HG03558 (cell line): ENCODE measurements around the gene PAK2.
"Not testable (repeated sequence)": the region's sequence is repeated elsewhere in the genome, so short reads cannot be mapped to it uniquely, and the experiment has no call there.

Experiments
- ATAC-seq: cut with Tn5 transposase; IDR thresholded peaks from one replicate; pipeline ENCODE4 v1.9.1; 2021; ENCODE audit warnings: moderate number of reproducible peaks; ENCODE audit not compliant: unreplicated experiment; ENCODE audit errors: extremely low read depth

The PAK2 gene

DNA sequence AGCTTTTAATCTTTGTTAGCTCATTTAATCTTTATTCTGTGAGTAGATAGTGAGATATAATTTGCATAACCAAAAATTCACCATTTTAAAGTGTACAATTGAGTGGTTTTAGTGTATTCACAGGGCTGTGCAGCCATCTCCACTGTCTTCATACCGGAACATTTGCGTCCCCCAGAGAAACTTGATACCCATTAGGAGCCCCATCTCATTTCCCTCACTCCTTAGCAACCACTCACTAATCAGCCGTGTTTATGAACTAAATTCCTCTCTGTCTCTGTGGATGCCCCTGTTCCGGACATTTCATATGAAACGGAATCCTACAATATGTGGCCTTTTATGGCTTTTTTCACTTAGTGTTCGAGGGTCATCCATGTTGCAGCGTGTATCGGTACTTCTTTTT is 38.2 kb downstream of the PAK2 start:
- no peak for ATAC-seq

DNA sequence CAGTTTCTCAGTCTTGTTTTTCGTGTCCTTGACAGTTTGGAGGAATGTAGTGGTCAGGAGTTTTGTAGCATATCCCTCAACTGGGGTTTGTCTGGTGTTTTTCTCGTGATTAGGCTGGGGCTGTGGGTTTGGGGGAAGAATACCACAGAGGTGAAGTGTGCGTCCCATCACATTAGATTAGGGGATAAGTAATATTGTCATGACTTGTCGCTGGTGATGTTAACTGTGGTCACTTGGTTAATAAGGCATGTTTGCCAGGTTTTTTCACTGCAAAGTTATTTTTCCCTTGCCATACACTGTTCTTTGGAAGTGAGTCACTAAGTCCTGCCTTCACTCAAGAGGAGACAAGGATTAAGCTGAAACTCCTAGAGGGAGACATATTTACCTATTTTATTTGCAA is 39.1 kb downstream of the PAK2 start:
- ATAC-seq: no peak

DNA sequence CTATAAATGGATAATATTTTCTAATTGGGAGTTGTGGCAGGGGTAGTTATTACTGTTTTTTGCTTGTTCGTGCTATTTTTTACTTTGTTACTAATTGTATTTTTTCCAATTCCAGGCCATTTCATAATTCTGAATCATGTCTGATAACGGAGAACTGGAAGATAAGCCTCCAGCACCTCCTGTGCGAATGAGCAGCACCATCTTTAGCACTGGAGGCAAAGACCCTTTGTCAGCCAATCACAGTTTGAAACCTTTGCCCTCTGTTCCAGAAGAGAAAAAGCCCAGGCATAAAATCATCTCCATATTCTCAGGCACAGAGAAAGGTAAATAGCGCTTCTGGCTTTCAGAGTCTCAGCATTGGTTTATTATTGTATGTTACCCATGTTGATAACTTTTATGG is 42.9 kb downstream of the PAK2 start:
- no peak for ATAC-seq

DNA sequence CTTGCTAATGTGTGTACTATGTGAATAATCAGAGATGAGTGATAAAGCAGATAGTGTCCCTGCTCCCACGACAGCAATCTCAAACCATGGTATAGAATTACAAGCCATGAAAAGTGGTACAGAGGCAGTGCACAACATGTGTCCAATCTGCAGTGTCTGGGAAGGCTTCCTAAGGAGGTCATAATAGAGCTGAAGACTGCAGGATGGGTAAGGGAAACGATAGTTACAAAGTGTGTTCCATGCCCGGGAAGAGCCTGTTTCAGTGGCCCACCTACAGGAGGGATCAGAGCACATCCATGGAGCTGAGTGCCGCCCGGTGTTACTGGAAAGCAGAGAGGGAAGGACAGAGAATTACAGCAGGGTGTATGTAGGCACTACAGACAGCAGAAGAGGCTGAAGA is 48.9 kb downstream of the PAK2 start:
- no peak for ATAC-seq

DNA sequence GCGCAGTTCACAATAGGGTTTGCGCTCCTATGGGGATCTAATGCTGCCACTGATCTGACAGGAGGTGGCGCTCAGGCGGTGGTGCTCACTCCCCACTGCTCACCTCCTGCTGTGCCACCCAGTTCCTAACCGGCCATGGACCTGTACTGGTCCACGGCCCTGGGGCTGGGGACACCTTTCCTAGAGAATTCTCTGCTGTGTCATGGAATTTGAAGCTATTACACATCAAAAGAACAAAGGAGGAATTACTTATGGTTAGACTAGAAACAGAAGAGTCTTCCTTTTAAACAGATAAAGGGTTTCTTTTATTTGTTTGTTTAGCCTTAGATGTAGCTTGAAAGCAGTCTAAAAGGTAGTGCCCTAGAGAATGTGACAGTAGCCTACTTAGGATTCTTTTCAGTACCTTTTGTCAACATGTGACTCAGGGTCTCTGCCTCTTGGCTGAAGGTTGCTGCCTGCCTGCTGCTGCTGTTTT is 50.3 kb downstream of the PAK2 start:
- ATAC-seq: no peak

DNA sequence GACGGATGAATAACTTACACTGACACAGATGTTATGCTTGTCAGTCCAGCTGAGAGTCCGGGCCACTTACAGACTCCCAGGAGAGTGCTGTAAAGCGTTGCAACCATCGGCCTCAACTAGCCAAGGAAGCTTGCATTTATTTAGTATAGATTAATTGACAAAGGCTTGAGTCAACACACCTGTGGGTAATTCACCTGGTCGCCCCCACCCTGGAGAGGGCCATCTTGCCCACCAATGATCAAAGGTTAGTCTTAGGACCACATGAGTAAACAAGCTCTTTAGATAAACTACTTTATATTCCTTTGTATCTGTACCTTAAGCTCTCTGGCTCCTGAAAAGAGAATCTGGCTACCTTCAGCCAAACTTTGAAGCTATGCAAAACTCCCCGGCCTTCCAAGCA is 51.0 kb downstream of the PAK2 start:
- no peak for ATAC-seq

DNA sequence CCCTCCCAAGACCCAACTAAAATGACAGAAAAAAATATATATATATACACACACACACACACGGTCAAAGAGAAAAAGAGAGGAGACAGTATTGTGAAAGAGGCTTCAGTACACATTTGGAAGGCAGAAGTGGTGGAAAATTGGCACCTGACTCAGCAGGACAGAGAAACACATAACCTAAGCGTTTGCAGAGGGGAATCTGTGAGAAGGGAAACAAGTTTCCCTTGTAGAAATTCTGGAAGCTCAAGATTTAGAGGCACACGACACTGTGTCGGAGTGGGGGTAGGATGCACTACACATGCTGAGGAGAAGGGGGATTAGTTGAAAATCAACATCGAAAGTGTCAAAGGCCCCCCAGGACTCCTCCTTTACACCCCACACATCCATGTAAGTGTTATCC is 53.1 kb downstream of the PAK2 start:
- ATAC-seq: no peak

DNA sequence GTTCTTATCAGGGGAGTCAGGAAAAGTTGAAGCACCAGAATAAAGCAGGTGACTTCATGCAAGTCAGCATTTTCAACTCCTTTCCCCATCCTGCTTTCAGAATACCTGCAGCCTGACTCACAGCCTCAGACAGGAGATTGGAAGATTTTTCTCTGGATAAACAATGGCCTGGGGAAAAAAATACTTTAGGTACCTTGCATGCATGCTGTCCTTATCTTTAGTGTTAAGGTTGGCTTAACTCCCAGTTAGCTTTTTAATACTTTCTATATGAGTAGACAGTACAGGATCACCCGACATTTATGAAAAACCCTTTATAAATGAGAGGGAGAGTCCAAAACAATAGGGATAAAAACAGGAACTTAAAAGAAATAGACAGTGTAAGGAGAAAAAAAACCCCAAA is 53.6 kb downstream of the PAK2 start:
- no peak for ATAC-seq

DNA sequence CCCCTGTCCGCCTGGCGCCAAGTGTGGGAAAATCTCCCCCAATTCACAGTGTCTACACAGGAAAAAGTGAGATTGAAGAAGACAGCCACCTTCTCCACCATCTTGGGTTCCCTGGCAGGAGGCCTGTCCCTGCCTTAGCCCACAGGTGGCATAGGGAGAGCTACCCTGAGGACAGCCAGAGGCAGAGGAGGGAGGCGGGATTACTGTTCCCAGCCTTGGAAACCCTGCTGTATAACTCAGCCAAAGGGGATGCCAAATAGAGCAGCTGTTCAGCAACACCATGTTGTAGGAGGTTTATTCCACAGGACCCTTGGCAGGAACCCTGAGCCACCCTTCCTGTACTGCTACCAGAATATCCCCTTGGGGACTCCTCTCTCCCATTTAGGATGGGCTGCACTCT is 54.8 kb downstream of the PAK2 start:
- no peak for ATAC-seq

DNA sequence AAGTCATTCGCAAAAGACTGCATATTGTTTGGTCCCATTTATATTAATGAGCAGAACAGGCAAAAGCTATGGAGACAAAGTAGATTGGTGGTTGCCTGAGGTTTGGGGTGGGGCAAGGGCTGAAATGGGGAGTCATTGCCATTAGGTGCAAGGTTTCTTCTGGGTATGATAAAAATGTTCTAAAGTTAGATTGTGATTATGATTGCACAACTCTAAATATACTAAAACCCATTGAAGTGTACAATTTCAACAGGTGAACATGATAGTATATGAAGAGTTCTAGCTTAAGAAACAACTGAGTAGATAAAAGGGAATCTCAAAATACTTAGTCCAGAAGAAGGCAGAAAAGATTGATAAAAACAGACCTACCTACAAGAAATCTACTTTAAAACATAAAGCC is 56.7 kb downstream of the PAK2 start:
- ATAC-seq: no peak

DNA sequence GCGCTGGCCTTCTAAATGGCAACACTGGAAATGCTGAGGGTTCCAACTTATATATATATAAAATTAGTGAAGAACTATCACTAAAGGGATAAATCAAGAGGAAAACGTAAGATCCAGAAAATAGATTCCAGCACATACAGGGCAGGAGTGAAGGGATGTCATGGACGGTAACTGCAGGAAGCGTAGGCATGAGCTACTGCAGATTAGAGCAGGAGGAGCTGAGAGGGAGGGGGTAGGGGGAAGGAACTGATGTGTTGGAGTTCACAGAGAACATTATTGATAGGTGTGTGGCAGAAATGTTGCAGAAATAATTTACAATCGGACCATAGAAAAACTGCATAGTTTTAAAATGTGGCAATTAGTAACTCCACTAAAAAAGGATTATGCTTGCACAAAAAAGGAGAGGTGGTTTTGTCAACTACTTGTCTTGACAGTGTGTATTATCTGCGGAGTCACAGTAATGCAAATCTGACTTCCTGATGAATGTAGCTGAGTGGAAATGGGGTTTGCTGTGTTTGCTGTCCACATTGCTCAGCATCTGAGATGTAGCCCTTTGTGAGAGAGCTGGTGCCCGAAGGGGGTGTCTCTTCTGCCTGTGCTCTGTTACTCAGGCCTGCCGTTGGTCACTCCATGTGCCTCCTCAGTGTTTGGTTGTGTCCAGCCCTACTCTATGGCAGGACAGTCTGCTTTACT is 61.2 kb downstream of the PAK2 start:
- no peak for ATAC-seq

DNA sequence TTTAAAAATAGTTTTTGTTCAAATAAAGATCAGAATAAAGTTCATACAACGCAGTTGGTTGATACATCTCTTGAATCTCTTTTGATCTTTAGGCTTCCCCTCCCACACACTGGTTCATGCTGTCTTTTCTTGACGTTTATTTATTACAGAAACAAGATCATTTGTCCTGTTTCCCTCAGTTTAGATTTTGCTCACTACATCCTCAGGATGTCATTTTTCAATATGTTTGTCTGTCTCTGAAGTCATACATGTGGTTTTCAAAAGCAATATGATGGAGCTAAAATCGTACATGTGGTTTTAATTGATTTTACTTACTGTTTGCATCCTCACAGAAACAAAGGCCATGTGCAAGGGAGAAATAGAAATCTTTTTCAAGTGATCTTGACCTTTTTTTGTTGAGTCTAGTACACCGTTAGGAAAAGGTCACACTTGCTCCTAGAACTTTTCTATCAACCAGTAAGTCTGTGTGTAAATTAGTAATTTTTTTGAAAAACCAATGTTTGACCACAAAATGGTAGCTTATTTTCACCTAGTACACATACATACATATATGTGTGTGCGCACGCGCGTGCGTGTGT is 64.3 kb downstream of the PAK2 start:
- no peak for ATAC-seq

DNA sequence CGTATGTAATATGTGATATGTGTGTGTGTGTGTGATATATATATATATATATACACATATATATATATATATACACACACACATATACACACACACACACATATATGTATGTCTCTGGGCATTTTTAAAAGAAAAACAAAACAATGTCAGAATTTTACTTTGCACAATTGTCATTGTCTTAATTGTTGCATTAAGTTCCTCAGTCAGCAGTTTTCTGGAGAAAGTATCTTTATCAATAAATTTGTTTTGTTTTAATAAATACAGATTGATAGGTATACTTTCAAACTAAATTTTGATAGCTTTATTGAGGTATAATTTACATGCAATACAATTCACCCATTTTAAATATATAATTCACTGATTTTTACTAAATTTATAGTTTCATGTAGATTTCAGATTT is 65.1 kb downstream of the PAK2 start:
- ATAC-seq: no peak

DNA sequence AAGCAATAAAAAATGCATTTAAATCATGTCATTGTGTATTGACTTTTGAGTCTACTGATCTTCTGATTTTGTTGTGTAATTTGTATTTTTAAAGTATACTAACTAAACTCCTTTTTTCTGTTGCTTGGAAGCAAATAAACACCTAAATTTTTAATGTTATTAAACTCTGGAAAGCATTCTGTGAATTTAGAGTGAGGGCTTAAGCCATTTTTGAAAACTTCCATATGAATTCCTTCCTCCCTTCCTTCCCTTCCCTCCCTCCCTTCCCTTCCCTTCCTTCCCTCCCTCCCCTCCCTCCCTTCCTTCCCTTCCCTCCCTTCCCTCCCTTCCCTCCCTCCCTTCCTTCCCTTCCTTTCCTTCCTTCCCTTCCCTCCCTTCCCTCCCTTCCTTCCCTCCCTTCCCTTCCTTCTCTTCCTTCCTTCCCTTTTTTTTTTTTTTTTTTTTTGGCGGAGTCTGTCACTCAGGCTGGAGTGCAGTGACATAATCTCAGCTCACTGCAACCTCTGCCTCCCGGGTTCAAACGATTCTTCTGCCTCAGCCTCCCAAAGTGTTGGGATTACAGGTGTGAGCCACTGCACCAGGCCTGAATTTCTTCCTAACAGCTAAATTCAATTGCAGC is 71.4 kb downstream of the PAK2 start:
- no peak for ATAC-seq

DNA sequence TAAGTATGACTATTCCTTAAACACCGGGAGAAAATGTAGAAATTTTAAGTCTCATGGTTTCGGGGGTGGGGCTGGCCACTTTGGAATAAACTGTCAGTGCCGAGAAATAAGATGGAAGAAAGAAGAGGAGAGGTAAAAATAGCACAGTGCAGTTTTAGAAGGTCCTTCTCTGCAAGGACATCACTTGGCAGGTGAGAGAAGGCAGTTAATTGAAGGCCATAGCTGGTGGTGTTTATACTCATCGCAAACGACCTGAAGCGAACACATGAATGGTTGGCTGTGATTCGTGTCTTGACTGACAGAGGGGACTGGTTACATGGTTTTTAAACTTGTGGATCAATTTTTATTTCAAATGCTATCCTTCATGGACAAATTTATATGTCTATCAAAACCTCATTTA is 73.2 kb downstream of the PAK2 start:
- no peak for ATAC-seq

DNA sequence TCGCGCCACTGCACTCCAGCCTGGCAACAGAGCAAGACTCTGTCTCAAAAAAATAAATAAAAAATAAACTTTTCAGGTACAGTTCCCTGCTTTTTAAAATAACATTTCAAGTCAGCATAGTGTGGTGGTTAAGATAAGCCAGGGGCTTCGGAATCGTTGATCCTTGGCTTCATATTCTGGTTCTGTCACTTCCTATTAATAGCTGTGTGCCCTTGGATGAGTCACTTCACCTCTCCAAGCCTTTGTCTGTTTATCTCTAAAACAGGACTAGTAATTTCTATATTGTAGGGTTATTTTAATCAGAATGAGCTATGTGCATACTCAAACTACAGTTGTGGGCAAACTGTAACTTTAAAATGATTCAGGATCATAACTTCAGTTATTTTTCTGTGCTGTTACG is 74.2 kb downstream of the PAK2 start:
- ATAC-seq: no peak

DNA sequence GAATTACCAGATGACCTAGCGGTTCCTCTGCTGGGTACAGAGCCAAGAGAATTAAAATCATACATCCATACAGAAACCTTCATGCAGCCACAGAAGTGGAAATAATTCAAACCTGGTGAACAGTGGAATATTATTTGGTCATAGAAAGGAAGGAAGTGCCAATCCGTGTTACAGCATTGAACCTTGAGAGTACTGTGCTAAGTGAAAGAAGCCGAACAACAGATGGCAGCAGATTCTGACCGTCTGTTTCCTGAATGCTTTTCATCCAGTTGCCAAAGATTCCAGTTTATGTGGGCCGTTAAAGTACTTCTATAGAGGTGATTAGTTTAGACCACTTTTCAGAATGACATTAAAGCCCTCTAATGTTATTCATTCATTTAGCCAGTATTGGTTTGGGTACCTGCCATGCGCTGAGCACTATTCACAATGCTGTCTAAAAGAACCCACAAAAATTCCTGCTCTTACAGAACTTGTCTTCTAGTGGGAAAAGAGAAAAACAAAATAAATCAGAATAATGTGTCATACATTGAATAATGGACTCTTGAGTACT is 82.2 kb downstream of the PAK2 start:
- no peak for ATAC-seq

DNA sequence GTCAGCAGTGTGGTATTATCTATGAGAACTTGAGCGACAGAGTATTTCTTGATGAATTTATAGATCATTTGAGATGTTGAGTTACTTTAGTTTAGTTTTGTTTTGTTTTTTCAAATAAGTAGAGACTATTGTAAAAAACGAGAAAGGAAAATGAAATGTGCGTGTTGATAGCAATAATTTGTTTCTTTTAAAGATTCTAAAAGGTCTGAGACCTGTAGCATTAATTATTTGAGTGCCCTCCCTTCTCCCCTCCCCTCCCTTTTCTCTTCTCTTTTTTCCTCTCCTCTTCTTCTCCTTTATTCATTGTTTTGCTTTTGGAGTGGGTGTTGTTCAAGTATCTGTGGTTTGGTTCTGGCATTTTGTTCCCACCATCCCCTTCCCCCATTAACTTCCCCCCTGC is 90.0 kb downstream of the PAK2 start:
- ATAC-seq: not testable (repeated sequence)

DNA sequence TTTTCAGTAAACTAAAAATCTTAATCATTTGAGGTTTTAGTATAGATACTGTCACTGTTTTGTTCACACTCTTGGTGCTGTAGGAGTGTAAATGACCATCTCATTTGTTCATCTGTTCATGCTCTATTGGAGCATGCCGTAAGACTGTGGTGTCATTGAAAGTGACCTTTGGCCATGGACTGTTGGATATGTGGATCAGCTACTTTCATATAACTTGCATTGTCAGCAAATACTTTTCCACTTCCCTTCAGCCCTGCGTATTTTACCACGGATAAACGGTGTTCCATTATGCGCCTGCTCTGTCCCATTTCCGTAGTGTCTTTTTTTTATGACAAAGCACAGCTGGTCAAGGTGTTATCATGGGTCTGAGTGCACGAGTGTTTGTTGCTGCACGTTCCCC is 95.4 kb downstream of the PAK2 start:
- ATAC-seq: no peak

DNA sequence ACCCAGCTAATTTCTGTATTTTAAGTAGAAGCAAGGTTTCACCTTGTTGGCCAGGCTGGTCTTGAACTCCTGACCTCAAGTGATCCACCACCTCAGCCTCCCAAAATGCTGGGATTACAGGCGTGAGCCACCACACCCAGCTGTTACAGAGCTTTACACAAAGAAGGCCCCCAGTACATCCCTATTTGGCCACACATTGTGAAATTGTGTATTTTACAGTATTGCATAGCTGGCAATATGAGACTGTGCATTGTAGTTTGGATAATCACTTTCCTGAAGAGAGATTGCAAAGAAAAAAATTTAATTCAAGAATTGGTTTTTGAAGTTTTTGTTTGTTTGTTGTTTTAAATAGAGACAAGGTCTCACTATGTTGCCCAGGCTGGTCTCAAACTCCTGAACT is 97.0 kb downstream of the PAK2 start:
- ATAC-seq: not testable (repeated sequence)

DNA sequence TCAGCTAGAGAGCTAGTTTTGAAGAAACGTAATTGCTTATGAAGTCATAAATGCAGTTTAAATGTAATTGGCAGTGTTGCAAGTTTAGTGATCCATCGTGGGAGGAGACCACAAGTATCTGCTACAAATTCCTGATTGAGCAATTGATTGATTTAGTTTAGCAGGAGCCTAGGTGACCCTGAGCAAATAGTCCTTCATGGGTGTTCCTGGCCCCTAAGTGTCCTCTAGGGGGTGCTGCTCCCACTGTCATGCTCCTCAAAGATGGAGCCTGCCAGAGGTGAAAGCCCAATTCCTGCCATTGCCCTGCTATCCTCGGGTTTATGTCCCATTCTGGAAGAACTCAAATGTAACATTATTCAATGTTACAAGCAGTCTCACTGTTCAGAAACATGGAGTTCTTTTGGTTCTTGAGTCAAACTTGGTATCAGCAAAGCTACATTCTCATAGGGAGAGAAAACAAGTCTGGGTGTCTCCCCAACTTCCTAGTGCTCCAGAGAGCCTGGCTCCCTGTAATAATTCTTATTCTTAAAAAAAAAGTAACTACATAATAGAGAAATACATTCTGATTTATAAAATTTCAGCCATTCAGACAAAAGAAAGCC is 98.3 kb downstream of the PAK2 start:
- no peak for ATAC-seq
